ENCODE data around the gene STYK1.
"Not testable (repeated sequence)": the region's sequence is repeated elsewhere in the genome, so short reads cannot be mapped to it uniquely, and the experiment has no call there.

STYK1 gene

DNA sequence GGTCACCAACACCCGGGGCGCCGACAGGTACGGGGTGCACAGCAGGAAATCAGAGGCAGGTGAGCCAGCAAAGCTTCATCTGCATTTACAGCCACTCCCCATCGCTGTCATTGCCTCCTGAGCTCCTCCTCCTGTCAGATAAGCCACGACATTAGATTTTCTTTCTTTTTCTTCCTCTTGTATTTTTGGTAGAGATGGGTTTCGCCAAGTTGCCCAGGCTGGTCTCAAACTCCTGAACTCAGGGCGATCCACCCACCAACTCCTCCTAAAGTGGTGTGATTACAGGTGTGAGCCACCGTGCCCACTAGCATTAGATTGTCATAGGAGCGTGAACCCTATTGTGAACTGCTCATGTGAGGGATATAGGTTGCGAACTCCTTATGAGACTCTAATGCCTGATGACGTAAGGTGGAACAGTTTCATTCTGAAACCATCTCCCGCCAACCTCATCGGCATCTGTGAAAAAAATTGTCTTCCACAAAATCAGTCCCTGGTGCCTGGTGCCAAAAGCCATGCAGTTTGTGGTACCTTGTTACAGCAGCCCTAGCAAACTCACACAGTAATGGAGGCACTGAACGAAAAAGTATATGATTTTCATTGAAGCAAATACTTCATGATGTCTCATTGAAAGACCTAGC is 1.5 kb downstream of the STYK1 start:
- no peak for DNase-seq

DNA sequence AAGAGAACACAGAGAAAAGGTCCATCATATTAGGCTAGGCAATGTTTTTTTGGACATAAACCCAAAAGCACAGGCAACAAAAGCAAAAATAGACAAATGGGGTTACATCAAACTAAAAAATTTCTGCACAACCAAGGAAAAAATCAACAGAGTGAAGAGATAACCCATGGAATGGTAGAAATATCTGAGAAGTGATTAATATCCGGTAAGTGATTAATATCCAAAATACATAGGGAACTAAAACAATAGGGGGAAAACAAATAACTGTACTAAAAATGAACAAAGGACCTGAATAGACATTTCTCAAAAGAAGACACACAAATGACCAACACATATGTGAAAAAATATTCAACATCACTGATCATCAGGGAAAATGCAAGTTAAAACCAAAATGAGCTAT is 4.3 kb downstream of the STYK1 start:
- no peak for DNase-seq

DNA sequence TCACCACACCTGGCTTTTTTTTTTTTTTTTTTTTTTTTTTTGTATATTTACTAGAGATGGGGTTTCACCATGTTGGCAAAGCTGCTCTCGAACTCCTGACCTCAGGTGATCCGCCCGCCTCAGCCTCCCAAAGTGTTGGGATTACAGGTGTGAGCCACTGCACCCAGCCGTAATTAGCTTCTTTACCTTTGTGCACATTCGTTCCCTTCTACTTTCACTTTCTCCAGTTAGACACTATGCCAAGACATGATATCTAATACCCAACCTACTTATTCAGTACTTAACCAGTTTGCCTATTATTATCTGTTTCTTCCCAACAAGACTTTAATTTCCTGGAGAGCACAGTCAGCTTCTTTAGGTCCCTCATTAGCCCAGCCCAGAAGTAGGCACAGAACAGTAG is 5.3 kb downstream of the STYK1 start:
- no peak for DNase-seq

DNA sequence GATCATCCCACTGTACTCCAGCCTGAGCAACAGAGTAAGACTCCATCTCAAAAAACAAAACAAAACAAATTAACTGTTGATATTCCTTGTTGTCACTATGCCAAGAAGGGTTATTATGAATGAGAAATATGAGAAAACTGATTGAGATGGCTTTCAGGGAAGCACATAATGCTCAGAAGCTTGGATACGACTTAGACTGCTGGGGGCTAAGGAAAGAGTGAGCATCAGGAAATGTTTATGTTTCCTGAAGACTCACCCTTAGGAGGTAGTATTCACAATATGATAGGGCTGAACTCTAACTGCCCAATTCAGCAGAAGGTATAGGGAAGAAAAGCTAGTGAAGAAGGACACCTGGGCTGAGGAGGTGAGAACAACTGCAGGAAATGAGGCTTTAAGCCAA is 6.3 kb downstream of the STYK1 start:
- DNase-seq = no peak

DNA sequence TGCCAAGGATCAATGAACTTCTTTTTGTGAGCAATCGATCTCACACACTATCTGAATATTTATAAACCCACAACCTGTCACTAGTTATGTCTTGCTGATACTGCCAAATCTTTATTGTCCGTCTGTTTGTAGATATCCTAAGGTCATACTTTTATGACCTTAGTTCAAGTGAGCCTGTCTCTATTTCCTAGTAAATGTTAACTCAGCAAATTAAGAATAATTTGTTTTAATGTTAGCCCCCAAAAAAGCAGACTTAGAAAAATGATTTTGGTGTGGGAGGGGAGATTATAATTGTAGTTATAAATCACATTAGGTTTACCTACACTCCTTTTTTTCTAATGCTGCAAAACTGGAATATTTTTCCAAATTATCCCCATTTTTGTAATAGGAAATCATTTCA is 9.4 kb downstream of the STYK1 start:
- no peak for DNase-seq

DNA sequence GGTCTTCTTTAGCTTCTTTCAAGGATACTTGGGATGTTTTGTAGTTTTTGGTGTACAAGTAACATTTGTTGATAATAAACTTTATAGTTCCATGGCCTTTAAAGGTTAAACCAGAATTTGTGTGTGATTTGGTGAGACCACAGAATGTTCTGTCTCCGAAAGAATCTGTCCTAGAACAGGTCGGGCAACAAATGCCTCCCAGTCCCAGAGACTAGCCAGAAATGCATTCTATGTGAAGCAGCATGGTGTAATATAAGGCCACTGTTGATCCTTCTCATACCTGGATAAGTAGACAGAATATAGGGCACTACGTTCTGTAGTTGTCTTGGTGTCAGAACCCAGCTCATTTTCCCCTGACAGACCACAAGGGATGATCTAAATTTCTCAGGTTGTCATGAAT is 10.0 kb downstream of the STYK1 start:
- DNase-seq = no peak

DNA sequence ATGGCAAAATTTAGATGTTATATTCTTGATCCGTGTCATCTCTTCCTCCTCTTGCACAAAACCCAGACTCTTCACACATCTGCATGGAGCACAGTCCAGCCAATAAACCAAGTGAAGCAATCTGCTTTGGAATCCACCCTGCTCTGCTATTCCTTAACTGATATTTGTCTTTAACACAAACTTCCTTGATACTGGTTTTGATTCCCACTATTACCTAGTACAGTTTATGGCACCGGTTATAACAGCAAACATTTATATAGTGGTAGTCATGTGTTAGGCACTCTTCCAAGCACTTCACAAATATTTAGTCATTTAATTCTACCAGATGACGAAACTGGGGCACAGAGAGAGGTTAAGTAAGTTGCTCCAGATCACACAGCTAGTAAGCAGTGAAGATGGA is 12.5 kb downstream of the STYK1 start:
- DNase-seq = no peak

DNA sequence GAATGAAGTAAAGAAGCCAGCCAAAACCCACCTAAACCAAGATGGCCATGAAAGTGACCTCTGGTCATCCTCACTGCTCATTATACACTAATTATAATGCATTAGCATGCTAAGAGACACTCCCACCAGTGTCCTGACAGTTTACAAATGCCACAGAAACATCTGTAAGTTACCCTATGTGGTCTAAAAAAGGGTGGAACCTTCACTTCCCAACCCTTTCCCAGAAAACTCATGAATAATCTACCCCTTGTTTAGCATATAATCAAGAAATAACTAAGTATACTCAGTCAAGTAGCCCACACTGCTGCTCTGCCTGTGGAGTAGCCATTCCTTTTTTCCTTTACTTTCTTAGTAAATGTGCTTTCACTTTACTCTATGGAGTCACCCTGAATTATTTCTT is 19.8 kb downstream of the STYK1 start:
- no peak for DNase-seq

DNA sequence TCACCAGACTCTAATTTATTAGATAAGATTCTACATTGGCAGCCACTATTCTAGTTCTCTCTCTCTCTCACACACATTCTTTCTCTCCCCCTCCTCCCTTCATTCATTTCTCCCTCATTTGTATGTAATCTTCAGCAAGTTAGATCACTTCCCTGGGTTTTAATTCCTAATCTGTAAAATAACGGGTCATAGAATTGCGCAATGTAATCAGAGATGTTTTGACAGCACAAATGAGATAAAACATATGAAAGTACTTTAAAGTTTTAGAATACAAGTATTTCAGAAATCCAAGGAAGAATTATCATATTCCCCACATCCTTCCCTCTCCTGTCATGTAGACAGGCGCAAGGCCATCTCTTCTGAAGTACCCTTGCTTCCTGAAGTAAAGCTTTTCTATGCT is 21.7 kb downstream of the STYK1 start:
- DNase-seq = no peak

DNA sequence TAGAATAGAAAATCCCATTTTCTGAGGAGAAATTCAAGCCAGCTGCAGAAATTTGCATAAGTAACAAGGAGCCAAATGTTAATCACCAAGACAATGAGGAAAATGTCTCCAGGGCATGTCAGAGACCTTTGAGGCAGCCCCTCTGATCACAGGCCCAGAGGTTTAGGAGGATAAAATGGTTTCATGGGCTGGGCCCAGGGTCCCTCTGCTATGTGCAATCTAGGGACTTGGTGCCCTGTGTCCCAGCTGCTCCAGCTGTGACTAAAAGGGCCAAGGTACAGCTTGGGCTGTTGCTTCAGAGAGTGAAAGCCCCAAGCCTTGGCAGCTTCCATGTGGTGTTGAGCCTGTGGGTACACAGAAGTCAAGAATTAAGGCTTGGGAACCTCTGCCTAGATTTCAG is 27.3 kb downstream of the STYK1 start:
- DNase-seq = not testable (repeated sequence)

DNA sequence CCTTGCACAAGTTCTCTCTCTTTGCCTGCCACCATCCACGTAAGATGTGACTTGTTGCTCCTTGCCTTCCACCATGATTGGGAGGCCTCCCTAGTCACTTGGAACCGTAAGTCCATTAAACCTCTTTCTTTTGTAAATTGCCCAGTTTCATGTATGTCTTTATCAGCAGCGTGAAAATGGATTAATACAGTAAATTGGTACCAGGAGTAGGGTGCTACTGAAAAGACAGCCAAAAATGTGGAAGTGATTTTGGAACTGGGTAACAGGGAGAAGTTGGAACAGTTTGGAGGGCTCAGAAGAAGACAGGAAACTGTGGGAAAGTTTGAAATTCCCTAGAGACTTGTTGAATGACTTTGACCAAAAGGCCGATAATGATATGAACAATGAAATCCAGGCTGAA is 27.9 kb downstream of the STYK1 start:
- no peak for DNase-seq

DNA sequence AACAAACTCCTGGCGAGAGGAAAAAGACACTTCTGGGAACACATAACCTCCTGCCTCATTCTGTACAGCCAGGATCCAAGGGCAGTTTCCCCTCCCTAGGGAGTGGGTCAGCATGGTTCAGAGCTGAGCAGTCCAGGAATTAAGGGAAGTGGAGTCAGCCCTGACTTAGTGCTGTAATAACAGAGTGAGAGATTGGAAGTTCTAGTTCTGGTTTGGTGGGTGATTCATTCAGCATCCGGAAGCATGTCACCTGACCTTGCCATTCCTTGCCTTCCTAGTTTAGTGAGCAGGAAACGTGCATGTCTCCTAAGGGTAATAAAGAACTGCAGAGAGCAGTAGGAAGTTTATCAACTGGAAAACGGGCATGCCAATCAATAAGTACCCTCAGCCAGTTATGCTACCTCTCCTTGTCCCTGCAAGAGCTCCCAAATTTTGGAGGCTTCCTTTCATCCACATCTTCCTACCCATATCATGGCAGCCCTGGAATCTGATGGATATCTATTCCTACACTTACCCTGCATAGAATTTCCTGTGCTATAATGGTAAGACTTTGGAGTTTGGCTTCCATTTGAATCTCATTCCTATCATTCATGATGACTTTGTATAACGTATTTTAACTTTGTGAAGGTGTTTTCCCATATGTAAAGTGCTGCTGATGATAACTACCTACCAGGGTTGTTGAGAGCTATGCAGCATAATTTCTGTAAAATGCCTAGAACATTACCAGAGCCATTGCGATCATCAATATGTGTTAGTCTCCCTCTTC is 31.9 kb downstream of the STYK1 start:
- DNase-seq = no peak

DNA sequence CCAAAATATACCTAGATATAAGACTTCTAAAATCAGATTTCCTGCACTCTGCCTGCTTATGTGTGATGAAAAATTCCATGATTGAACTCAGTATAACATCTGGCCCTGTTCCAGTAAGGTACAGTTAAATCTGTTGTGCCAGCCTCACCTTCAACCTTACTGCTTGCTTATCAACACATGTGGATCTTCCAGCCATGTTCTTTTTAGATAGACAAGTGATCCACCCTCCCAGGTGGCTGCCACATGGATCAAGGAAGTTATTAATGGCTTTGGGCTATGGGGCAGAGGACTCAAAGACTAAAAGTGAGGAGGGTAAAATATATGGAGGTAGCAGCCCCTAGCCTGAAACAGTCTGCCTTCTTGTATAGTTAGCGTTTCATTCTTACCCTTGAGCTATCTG is 35.1 kb downstream of the STYK1 start:
- no peak for DNase-seq

DNA sequence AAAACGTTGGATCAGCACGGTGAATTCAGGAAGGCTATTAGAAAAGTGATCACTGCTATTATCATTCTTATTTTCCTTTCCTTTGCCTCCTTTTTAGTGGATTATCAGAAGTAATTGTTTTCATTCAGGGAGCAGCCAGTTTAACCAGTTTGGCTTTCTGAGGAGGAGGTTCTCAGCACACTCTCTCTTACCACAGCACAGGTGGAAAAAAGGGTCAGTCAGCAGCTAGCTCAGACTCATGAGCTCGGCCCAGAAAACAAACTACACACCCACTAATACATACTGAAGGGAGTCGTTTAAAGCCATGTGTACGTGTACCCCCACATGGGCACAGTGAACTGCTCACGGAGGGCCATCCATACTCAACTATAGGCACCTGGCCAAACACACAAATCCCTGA is 37.2 kb downstream of the STYK1 start:
- DNase-seq = no peak

DNA sequence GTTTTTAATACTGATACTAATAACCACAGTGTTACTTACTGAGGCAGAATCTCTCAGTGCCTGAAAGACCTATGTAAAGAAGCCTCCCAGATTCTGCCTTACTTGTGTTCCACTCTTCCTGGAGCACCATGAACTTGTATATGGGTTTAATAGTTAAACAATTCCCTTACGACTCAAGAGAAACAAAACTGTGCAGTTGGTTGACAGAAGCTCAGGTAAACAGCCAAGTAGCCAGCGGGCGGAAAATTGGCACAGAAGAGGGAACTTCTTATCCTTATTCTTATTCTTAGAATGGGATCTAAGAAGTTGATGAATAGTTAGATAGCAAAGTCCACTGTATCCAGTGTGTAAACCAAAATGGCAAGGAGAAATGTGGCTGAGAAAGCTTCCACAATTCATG is 37.7 kb downstream of the STYK1 start:
- no peak for DNase-seq

DNA sequence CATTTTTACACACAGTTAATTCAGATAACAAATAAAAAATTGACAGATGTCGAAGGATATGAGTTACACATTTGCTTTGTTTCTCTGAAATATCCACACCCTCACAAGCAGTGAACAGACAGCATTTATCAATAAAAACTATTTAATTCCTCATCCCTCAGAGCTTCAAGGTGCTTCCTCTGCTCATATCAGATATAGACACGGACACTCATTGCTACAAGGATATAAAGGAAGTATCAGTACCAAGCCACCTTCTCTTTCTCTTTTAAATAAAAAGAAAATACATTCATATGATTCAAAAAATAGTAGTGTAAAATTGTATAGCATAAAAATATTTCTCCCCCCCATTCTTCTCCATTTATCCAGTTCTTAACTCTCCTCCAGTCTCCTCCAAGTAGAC is 38.5 kb downstream of the STYK1 start:
- DNase-seq = no peak

DNA sequence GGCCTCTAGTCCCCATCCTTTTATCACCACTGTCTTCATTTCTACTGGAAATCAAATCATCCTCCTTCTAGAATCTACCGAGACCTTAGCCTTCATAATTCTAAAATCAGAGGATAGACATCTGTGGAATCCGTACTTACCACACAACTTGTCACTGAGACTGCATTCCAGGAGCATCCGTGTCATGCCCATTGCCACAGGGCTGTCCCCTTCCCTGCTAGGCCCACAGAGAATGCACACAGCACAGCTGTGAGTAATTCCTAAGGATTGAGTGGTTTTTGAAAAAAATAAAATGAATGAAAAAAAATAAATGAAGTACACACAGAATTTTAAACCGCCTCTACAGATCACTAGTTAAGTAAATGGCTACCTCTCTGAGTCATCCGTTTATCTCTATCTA is 39.4 kb downstream of the STYK1 start:
- no peak for DNase-seq

DNA sequence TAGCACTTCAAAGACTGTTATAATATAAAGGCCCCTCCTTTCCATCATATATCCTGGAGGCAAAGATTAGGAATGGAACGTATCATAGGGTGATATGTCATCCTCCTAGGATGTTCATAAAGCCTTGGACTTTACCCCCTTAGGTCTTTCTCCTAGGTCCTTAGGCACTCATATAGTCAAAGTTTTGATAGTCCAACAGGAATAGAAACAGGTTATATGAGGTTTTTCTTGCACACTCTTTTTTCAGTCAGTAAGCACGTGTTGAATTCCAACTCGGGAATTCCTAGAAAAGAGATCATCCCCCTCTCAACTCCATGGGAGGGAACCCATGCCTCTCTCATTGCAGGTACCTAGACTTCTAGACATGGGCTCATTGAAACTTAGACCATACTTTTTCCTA is 40.3 kb downstream of the STYK1 start:
- DNase-seq = no peak

DNA sequence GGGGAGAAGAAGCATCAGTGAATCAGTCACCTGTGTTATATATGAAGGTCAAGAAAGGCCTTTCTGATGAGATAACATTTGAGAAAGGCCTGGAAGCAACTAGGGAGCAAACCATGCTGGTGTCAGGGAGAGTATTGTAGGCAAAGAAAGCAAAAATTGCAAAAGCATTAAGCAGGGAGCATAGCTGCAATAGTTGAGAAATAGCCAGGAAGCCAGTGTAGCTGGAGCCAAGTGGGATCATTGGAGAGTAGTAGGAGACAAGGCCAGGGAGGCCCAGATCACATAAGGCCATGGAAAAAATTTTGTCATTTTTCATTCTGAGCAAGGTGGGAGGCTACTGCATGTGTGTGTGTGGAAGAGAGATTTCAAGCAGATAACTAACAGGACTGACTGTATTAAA is 41.6 kb downstream of the STYK1 start:
- no peak for DNase-seq

DNA sequence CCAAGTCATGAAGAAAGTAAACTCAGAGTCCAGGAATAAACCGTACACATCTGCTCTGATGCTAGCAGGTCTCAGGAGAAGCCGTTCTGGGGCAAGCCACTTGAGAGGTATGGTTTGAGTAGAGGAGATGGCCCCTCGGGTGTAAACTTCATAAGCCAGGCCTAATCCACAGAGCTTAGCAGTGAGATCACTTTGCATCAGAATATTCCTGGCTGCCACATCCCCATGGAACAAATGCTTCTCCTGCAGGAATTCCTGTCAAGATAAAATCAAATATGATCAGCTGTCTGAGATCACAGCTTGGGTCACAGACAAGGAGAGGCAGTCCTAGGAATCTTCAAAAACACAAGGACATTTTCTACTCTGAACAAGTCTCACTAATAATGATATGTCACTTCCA is 49.2 kb downstream of the STYK1 start:
- no peak for DNase-seq

DNA sequence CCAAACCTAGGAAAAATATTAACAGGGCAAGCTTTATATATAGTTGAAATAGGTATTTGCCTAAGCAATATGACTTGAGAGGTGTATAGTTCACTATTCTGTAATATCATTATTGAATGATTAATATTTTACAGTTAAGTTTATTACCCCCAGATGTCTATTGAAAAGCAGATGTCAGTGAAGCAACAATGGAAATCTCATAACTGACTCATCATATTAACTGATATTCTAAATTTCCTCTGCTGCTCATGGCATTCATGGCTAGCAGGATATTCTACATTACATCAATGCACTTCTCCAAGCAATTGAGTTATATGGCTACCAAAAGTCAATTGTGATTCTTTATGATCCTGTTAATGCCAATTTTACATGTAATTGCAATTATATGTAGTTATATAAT is 50.7 kb downstream of the STYK1 start:
- DNase-seq = no peak

DNA sequence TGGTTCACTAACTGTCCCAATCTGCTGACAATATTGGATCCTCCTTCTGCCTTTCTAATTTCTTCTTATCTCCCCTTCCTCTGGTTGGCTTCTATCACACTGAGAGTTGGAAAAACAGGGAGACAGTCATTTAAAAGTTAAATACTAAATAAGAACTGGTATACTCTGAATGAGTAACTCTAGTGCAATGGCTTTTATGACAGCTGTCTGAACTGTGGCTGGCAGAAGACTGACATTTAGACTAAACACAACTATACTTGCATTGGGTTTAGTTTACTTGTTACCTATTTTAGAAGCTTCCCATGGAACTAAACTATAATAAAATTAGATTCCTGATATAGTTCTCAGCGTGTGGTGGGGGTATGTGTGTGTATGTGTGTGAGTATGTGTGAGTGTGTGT is 52.6 kb downstream of the STYK1 start:
- no peak for DNase-seq

DNA sequence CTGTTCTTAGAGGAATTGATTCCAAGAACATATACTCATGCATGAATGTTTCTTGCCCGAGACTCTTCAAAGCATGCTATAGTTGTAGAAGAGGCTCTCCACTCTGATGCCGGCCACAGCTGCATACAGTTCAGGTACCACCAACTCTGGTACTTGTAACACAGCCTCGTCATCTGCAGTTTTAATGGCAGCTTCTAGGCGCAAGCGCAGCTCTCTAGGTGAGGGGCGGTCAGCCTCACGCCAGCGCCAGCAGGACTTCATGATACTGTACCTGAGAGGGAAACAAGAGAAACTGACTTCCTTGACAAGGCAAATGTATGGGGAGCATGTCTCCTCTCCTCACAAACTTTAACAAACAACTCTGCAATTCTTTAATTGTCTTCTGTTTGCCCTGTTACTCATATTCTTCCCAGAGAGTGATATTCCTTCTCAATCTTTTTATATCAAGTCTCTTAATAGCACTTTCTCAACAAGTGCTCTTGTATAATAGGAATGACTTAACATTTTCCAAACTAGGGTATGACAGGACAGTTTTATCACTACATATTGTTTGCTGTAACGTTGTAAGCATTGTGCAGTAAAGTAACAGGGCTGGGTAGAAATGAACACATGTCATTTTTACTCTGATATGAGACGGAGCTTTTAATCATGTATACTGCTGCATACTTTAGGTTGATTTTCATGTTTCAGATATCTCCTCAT is 53.6 kb downstream of the STYK1 start:
- no peak for DNase-seq

DNA sequence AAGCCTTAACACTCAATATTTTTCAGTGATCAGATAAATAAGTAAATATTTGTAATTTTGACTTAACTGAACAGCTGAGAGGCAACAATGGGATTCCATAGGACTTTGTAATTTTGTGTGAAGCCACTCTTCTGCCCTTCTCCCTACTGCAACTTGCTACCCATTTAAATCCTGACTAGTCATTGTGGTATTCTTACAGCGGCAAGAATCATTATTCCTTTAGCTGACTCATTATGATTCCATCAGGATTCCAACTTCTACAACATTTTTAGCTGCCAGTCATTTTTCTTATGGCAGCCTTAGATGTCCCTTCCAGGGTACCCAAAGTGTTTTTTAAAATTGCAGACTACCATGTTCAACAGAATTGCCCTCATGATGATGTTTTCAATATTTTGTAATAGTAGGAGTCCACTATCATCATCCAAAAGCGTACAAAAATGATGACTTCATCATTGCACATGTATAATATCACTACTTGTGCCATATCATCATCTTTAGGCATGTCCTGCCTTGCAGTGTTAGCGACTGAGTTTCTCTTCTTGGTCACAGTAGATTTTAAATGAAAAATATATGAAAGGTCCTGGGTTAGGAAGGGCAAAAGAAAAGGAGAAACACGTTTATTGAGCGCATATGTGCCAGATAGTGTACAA is 55.4 kb downstream of the STYK1 start:
- no peak for DNase-seq
